Stomach (tissue), 19 donors: ENCODE measurements around the gene PIGP. TPM values are rescaled to one million over a fixed set of nuclear protein-coding genes. Genes with fewer than 3 reads are reported as not detected.
A peak's percentile ranks its signal among the peaks of the same experiment; 100 is the strongest.

ENCODE experiments used
- DNase-seq, 2 donors: peaks; one replicate each; pipeline versions ENCODE4 v3.0.0 to v3.0.0-alpha.2; 2013 to 2019
- H3K27ac ChIP-seq, 5 donors: fragments of 200-600 bp in 4 of 5; sonication (generic) in 4 of 5; one replicate each; pipeline ENCODE4 v1.5.1; 2013 to 2019; ENCODE audit warnings: mild to moderate bottlenecking in 1 of 5, moderate library complexity in 1 of 5
- H3K27me3 ChIP-seq, 3 donors: fragments of 200-600 bp; sonication (generic); one replicate each; pipeline ENCODE4 v1.5.1; 2017 to 2019; ENCODE audit warnings: mixed run types in 1 of 3
- H3K36me3 ChIP-seq, 4 donors: fragments of 200-600 bp; sonication (generic); 1 replicate in 3 of 4; 2 replicates in 1 of 4; pipeline ENCODE4 v1.5.1; 2016 to 2019
- H3K4me1 ChIP-seq, 4 donors: fragments of 200-600 bp; sonication (generic); one replicate each; pipeline ENCODE4 v1.5.1; 2016 to 2019
- H3K4me3 ChIP-seq, 4 donors: fragments of 200-600 bp; sonication (generic) in 3 of 4; one replicate each; pipeline ENCODE4 v1.5.1; 2016 to 2019; ENCODE audit warnings: mild to moderate bottlenecking in 1 of 4
- H3K9me3 ChIP-seq, 4 donors: fragments of 200-600 bp; sonication (generic); one replicate each; pipeline ENCODE4 v1.5.1; 2016 to 2019
- EP300 ChIP-seq: sonication (generic); formaldehyde crosslinking; IDR thresholded peaks from one replicate; pipeline ENCODE4 v1.6.1; 2017; ENCODE audit warnings: antibody characterized with exemption
- POLR2A ChIP-seq, 4 donors: fragments of 450-650 bp; IDR thresholded peaks; one replicate each; pipeline ENCODE4 v1.6.1; 2016; ENCODE audit warnings: antibody characterized with exemption in 4 of 4, control low read depth in 2 of 4, mild to moderate bottlenecking in 1 of 4, moderate library complexity in 1 of 4
- POLR2AphosphoS5 ChIP-seq, 3 donors: sonication (generic); formaldehyde crosslinking; IDR thresholded peaks; one replicate each; pipeline ENCODE4 v1.6.1; 2016; ENCODE audit warnings: antibody characterized with exemption in 3 of 3
- WGBS, 5 donors: extraction: QIAGEN DNeasy Blood & Tissue Kit in 3 of 5; methylation state at CpG; one replicate each; pipeline versions ENCODE4 v1.1.5 to v1.1.7; 2013 to 2018; 5-methylcytosine and 5-hydroxymethylcytosine counted together
- intact Hi-C: fragments of 100-400 bp; cut with DNase I; formaldehyde crosslinking; loops from one replicate; pipeline ENCODE4 v1.15.1; 2023; ENCODE audit warnings: low total_unique reads
- long read RNA-seq, 10 donors: transcript quantifications; one replicate each; lab custom pipeline, GENCODE V29; 2026
- polyA plus RNA-seq, 3 donors: library from polyadenylated mRNA; stranded (reverse); fragments of 200-250 nt; gene quantifications; one replicate each; pipeline ENCODE4 v1.2.3, GENCODE V29; 2013
- total RNA-seq, 5 donors: library from RNA; depleted of rRNA; stranded (reverse); fragments of >200 nt; gene quantifications; one replicate each; pipeline versions ENCODE4 v1.1.0 to v1.2.3, GENCODE V29; 2014 to 2016
- TF ChIP-seq, protein P1 (sequence below), 7 experiments: fragments of 450-650 bp in 4 of 7; fragments of 200-600 bp in 3 of 7; sonication (generic) in 3 of 7; IDR thresholded peaks; one replicate each; pipeline ENCODE4 v1.5.1; 2016 to 2019; ENCODE audit warnings: antibody characterized with exemption in 7 of 7, control low read depth in 2 of 7, mild to moderate bottlenecking in 1 of 7
- donor health status: healthy with polysubstance abuse.
- donor health status: Bipolar disorder and iron deficiency.
- donor health status: healthy.

Gene PIGP
- total RNA-seq (100 to 1,000 TPM in 1 of 5 donors, 10 to 100 TPM in 2, 1 to 10 TPM in 2; 7.0 to 115 (median 37.9) TPM), polyA plus RNA-seq (10 to 100 TPM; 24.7 to 37.9 (median 31.0) TPM)
- long read RNA-seq, donor 1, full-length matches to known transcripts = 3 of 3 reads
- long read RNA-seq, donor 1, partial matches to known transcripts = 0 of 3 reads
- long read RNA-seq, donor 1, other reads (novel, unspliced or antisense) = 0 of 3 reads
- long read RNA-seq, donor 2, full-length matches to known transcripts = 11 of 276 reads
- long read RNA-seq, donor 2, partial matches to known transcripts = 256 of 276 reads
- long read RNA-seq, donor 2, other reads (novel, unspliced or antisense) = 9 of 276 reads
- long read RNA-seq, donor 3, full-length matches to known transcripts = 2 of 66 reads
- long read RNA-seq, donor 3, partial matches to known transcripts = 64 of 66 reads
- long read RNA-seq, donor 3, other reads (novel, unspliced or antisense) = 0 of 66 reads
- long read RNA-seq, donor 4 = 0 reads
- long read RNA-seq, donor 5, full-length matches to known transcripts = 9 of 213 reads
- long read RNA-seq, donor 5, partial matches to known transcripts = 199 of 213 reads
- long read RNA-seq, donor 5, other reads (novel, unspliced or antisense) = 5 of 213 reads
- long read RNA-seq, donor 6, full-length matches to known transcripts = 10 of 867 reads
- long read RNA-seq, donor 6, partial matches to known transcripts = 817 of 867 reads
- long read RNA-seq, donor 6, other reads (novel, unspliced or antisense) = 40 of 867 reads
- long read RNA-seq, donor 7, full-length matches to known transcripts = 10 of 135 reads
- long read RNA-seq, donor 7, partial matches to known transcripts = 125 of 135 reads
- long read RNA-seq, donor 7, other reads (novel, unspliced or antisense) = 0 of 135 reads
- long read RNA-seq, donor 8, full-length matches to known transcripts = 16 of 16 reads
- long read RNA-seq, donor 8, partial matches to known transcripts = 0 of 16 reads
- long read RNA-seq, donor 8, other reads (novel, unspliced or antisense) = 0 of 16 reads
- long read RNA-seq, donor 9, full-length matches to known transcripts = 5 of 402 reads
- long read RNA-seq, donor 9, partial matches to known transcripts = 386 of 402 reads
- long read RNA-seq, donor 9, other reads (novel, unspliced or antisense) = 11 of 402 reads
- long read RNA-seq, donor 10, full-length matches to known transcripts = 3 of 70 reads
- long read RNA-seq, donor 10, partial matches to known transcripts = 67 of 70 reads
- long read RNA-seq, donor 10, other reads (novel, unspliced or antisense) = 0 of 70 reads

DNA sequence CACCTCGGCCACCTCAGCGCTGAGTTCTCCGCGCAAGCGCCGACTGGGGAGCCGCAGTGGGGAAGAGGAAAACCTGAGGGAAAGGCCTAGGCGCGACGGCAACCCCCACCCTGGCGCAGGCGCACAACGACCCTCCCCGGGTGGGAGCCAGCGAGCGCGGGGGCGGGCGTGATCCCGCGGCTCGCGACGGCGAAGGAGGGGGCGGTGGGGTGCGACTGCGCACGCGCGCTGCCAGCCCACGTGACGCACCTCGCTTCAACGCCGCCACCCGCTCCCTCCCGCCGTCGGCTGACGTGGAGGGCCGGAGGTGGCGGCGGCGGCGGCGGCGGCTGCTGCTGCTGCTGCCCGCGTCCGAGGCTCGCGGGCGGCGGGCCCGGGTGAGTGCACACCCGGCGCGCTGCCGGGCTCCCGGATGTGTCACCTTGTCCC, at the start of gene PIGP, which contains the start of gene TTC3:
Gene PIGP (minus strand): TSS at position 84 of the 429 bp plus-strand sequence. CDS start 556 bp downstream, outside the sequence.
Gene TTC3 (plus strand): TSS at position 267 of the 429 bp plus-strand sequence. CDS start 14,004 bp downstream, outside the sequence.
- TF ChIP-seq, protein P1, sequence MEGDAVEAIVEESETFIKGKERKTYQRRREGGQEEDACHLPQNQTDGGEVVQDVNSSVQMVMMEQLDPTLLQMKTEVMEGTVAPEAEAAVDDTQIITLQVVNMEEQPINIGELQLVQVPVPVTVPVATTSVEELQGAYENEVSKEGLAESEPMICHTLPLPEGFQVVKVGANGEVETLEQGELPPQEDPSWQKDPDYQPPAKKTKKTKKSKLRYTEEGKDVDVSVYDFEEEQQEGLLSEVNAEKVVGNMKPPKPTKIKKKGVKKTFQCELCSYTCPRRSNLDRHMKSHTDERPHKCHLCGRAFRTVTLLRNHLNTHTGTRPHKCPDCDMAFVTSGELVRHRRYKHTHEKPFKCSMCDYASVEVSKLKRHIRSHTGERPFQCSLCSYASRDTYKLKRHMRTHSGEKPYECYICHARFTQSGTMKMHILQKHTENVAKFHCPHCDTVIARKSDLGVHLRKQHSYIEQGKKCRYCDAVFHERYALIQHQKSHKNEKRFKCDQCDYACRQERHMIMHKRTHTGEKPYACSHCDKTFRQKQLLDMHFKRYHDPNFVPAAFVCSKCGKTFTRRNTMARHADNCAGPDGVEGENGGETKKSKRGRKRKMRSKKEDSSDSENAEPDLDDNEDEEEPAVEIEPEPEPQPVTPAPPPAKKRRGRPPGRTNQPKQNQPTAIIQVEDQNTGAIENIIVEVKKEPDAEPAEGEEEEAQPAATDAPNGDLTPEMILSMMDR (IDR thresholded peaks at IDR 0.05) = no peak
- TF ChIP-seq POLR2AphosphoS5 (IDR thresholded peaks at IDR 0.05) = peak; percentile 71 to 88 (median 72)
- no peaks in the 10 kb centered on the region for H3K27me3 ChIP-seq
- H3K36me3 ChIP-seq = peaks cover 0 to 15% (median 10%) of the 10 kb centered on the region in 4 donors
- WGBS, 5 donors = 0% methylated on average over 26 to 60 of the region's 61 CpGs; no CpG with 5 or more reads in 1 of the 5 donors
- H3K9me3 ChIP-seq = no peaks in the 10 kb centered on the region
- peak; percentile 95 to 99 for DNase-seq
- H3K4me3 ChIP-seq = peak within 1 kb of the TSS; percentile 76 to 94 (median 87)
- peaks cover 9 to 43% (median 28%) of the 10 kb centered on the region in 4 donors for H3K4me1 ChIP-seq
- peak within 1 kb of the TSS; percentile 96 to 99 (median 96) for H3K27ac ChIP-seq
- intact Hi-C loops = no loop called here

DNA sequence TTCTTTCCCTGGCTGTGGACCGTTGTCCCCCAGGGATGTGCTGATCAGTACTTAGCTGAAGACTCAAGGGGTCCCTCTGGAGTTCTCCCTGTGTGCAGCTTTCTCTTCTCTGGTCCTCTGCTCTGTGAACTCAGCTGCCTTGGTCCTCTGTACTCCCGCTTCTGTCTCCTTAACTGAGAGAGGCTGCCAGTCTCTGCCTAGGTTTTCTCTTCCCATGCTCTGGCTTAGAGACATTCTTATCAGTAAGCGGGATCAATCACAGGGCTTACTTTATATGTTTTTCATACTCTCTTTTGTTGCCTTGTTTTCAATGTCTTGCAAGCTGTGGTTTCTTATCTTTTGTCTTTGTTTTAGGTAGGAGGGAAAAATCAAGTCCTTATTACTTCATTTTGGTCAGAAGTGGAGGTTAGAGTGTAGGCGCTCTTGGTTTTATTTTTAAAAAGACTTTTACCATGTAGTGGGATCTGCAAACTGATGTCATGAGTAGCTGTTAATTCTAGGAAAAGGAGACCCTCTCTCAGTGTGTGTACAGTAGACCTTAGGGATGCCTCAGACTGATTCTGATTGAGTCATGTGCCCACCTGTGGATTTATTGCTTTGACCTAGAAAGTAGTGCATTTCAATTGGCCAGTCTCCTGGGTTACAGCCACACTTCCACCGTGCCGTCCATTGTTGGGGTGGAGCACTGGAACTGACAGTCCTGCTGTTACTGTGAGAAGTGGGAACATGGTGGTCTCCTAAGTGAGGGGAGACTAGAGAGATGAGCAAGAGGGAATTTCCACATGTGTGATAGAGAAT, 46.7 kb upstream of the PIGP start:
- TF ChIP-seq, protein P1 (IDR thresholded peaks at IDR 0.05) = no peak
- TF ChIP-seq POLR2A (IDR thresholded peaks at IDR 0.05) = no peak
- no peak for TF ChIP-seq POLR2AphosphoS5 (IDR thresholded peaks at IDR 0.05)
- TF ChIP-seq EP300 = no peak
- 37 to 74% (median 54%) methylated on average over 6 of the region's 6 CpGs for WGBS, 5 donors
- no peak overlapping the region for H3K4me3 ChIP-seq
- intact Hi-C loops = no loop called here
- no peaks in the 10 kb centered on the region for H3K27me3 ChIP-seq
- peak overlapping the region in 2 of 5 donors; percentile 3 to 14 for H3K27ac ChIP-seq
- H3K4me1 ChIP-seq = peaks cover 0 to 38% (median 18%) of the 10 kb centered on the region in 4 donors
- H3K9me3 ChIP-seq = no peaks in the 10 kb centered on the region
- peak in 1 of 2 donors; percentile 6 for DNase-seq
- H3K36me3 ChIP-seq = peaks cover 2 to 23% (median 15%) of the 10 kb centered on the region in 4 donors

DNA sequence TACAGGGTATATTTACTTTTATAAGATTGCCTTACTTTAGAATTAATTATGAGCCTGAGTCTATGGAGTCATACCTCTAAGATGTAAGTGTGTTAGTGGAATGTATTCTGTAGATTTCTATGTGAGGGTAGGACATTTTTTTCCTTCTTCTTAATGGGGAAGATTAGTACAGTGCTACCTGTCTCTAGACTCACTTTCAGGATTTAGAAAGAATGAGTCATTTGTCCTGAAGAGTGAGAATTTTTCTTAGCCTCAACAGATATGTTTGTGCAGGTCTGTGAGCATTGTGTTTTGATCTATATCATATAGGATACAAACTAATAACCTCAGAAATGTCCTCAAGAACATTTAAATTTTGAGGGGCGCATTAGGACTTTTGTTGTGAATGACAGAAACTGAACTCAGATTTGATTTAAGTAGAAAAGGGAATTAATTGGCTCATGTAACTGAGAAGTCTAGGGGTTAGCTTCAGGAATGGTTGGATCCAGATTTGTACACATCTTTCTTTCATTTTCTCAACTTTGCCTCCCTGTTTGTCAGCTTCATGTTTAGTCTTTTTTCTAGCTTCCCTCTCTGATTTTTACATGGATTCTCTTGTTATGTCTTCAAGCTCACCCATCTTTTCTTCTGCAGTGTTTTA, 45.4 kb upstream of the PIGP start:
- no peaks in the 10 kb centered on the region for H3K27me3 ChIP-seq
- peaks cover 0 to 38% (median 18%) of the 10 kb centered on the region in 4 donors for H3K4me1 ChIP-seq
- H3K27ac ChIP-seq = no peak overlapping the region
- H3K36me3 ChIP-seq = peaks cover 0 to 11% (median 6%) of the 10 kb centered on the region in 4 donors
- no peaks in the 10 kb centered on the region for H3K9me3 ChIP-seq
- DNase-seq = no peak
- intact Hi-C loops = no loop called here
- H3K4me3 ChIP-seq = no peak overlapping the region
- no peak for TF ChIP-seq EP300
- TF ChIP-seq, protein P1 (IDR thresholded peaks at IDR 0.05) = no peak
- WGBS, 5 donors = 0 to 96% (median 48%) methylated on average over 1 of the region's 1 CpG
